ENCODE data around the gene ARF1.

The ARF1 gene

GRCh38 chr1:228082214-228082917, at the start of gene ARF1:
Gene ARF1 (plus strand): TSS chr1:228082708. CDS start chr1:228097115, 14,407 bp downstream.
- peak; percentile 89 to 94 for DNase-seq

GRCh38 chr1:228033376-228033775, 49.1 kb upstream of the ARF1 start:
- DNase-seq, result no peak

GRCh38 chr1:228034954-228035837, 47.3 kb upstream of the ARF1 start:
- no peak for DNase-seq

- DNase-seq, result no peak
Measured at GRCh38 chr1:228035844-228036243, 46.7 kb upstream of the ARF1 start.

GRCh38 chr1:228036701-228037231, 45.7 kb upstream of the ARF1 start:
- no peak for DNase-seq

- DNase-seq, result peak; percentile 28 to 39
Measured at GRCh38 chr1:228037401-228038386, 44.8 kb upstream of the ARF1 start.

GRCh38 chr1:228038387-228039005, 44.0 kb upstream of the ARF1 start:
- DNase-seq, result no peak

- DNase-seq, result no peak
Measured at GRCh38 chr1:228039006-228039903, 43.3 kb upstream of the ARF1 start.

- no peak for DNase-seq
Measured at GRCh38 chr1:228039986-228040385, 42.5 kb upstream of the ARF1 start.

- no peak for DNase-seq
Measured at GRCh38 chr1:228041316-228041715, 41.2 kb upstream of the ARF1 start.

GRCh38 chr1:228042508-228042907, 40.0 kb upstream of the ARF1 start:
- DNase-seq, result no peak

- DNase-seq, result no peak
Measured at GRCh38 chr1:228043281-228043848, 39.1 kb upstream of the ARF1 start.

GRCh38 chr1:228044961-228045360, 37.5 kb upstream of the ARF1 start:
- DNase-seq, result no peak

- DNase-seq, result no peak
Measured at GRCh38 chr1:228045405-228045804, 37.1 kb upstream of the ARF1 start.

GRCh38 chr1:228045871-228046270, 36.6 kb upstream of the ARF1 start:
- no peak for DNase-seq

- DNase-seq, result no peak
Measured at GRCh38 chr1:228046421-228047182, 35.9 kb upstream of the ARF1 start.

- no peak for DNase-seq
Measured at GRCh38 chr1:228047183-228047466, 35.4 kb upstream of the ARF1 start.

- no peak for DNase-seq
Measured at GRCh38 chr1:228048120-228048519, 34.4 kb upstream of the ARF1 start.

GRCh38 chr1:228048659-228049298, 33.7 kb upstream of the ARF1 start:
- no peak for DNase-seq

Measured in stimulated activated CD4-positive, alpha-beta T cell treated with anti-CD3 and anti-CD28 coated beads, Interleukin-2, amount 100 ng/mL, for 48 hours (primary cell).